RKO (cell line): ENCODE data around the gene TTC22.
A peak's percentile ranks its signal among the peaks of the same experiment; 100 is the strongest.

Experiments used
- DNase-seq: peaks from one replicate; pipeline ENCODE4 v3.0.0-alpha.2; 2016; ENCODE audit warnings: low spot score

Gene TTC22

GRCh38 chr1:54800899-54801759 lies at the start of gene TTC22:
Gene TTC22, minus strand, starts transcription at chr1:54801323. Its CDS starts 160 bp downstream, at chr1:54801163.
- peak; percentile 47 for DNase-seq

- DNase-seq = no peak
Observed at GRCh38 chr1:54850737-54851136, 49.6 kb upstream of the TTC22 start.

- DNase-seq = no peak
Observed at GRCh38 chr1:54850069-54850730, 49.1 kb upstream of the TTC22 start.

GRCh38 chr1:54849219-54850068 lies 48.3 kb upstream of the TTC22 start:
- no peak for DNase-seq

- no peak for DNase-seq
Observed at GRCh38 chr1:54848134-54848948, 47.2 kb upstream of the TTC22 start.

GRCh38 chr1:54846716-54847284 lies 45.7 kb upstream of the TTC22 start:
- no peak for DNase-seq

- DNase-seq = no peak
Observed at GRCh38 chr1:54846301-54846700, 45.2 kb upstream of the TTC22 start.

- no peak for DNase-seq
Observed at GRCh38 chr1:54845772-54846171, 44.6 kb upstream of the TTC22 start.

GRCh38 chr1:54844564-54844963 lies 43.4 kb upstream of the TTC22 start:
- no peak for DNase-seq

- no peak for DNase-seq
Observed at GRCh38 chr1:54843449-54843848, 42.3 kb upstream of the TTC22 start.

- DNase-seq = no peak
Observed at GRCh38 chr1:54842963-54843362, 41.8 kb upstream of the TTC22 start.

- DNase-seq = no peak
Observed at GRCh38 chr1:54842206-54842915, 41.2 kb upstream of the TTC22 start.

GRCh38 chr1:54839824-54840223 lies 38.7 kb upstream of the TTC22 start:
- no peak for DNase-seq

GRCh38 chr1:54838565-54839180 lies 37.5 kb upstream of the TTC22 start:
- no peak for DNase-seq

- DNase-seq = no peak
Observed at GRCh38 chr1:54837002-54837853, 36.1 kb upstream of the TTC22 start.

GRCh38 chr1:54836594-54836993 lies 35.5 kb upstream of the TTC22 start:
- DNase-seq = no peak

GRCh38 chr1:54835970-54836369 lies 34.8 kb upstream of the TTC22 start:
- DNase-seq = no peak

GRCh38 chr1:54835131-54835898 lies 34.2 kb upstream of the TTC22 start:
- no peak for DNase-seq
